ENCODE data around the gene NAALADL2. TPM values are rescaled to one million over a fixed set of nuclear protein-coding genes. Genes with fewer than 3 reads are reported as not detected.

NAALADL2 gene
- total and polyA plus RNA-seq, 4 donors: 0.28 to 4.6 (median 3.1) TPM

DNA sequence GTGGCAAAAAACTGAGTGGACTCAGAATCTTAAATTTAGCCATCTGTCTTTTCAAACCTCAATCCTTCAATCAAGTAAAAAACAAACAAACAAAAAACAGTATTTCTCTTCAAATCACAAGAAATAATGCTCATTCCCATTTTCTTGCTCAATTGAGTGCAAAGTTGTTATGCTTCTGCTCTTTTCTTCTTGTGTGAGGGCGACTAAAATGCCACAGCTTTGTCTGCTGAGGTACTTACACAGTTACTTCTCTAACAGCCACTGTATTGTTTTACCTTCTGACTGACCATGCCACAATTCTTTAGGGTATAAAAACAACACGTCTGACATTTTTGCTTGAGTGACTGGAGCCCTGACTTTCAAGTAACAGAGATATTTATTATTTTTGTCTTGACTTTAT lies 617.4 kb downstream of the NAALADL2 start:
- H3K9me3 ChIP-seq (ENCODE audit: control insufficient read depth in 4 of 4, low read length in 3 of 4): no peaks in the 10 kb centered on the region
- H3K4me3 ChIP-seq (ENCODE audit: low read depth in 1 of 3, low read length in 3 of 3): no peak overlapping the region
- H3K36me3 ChIP-seq (ENCODE audit: control insufficient read depth in 4 of 4, insufficient read depth in 3 of 4, low read depth in 1 of 4, low read length in 3 of 4): no peaks in the 10 kb centered on the region
- no peak for DNase-seq (ENCODE audit: low spot score)
- TF ChIP-seq TAF1 (conservative IDR thresholded peaks at IDR 0.05) (no peak), RXRA (IDR thresholded peaks at IDR 0.05) (no peak), YY1 (IDR thresholded peaks at IDR 0.05) (no peak)
- TF ChIP-seq, protein P1, sequence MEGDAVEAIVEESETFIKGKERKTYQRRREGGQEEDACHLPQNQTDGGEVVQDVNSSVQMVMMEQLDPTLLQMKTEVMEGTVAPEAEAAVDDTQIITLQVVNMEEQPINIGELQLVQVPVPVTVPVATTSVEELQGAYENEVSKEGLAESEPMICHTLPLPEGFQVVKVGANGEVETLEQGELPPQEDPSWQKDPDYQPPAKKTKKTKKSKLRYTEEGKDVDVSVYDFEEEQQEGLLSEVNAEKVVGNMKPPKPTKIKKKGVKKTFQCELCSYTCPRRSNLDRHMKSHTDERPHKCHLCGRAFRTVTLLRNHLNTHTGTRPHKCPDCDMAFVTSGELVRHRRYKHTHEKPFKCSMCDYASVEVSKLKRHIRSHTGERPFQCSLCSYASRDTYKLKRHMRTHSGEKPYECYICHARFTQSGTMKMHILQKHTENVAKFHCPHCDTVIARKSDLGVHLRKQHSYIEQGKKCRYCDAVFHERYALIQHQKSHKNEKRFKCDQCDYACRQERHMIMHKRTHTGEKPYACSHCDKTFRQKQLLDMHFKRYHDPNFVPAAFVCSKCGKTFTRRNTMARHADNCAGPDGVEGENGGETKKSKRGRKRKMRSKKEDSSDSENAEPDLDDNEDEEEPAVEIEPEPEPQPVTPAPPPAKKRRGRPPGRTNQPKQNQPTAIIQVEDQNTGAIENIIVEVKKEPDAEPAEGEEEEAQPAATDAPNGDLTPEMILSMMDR (IDR thresholded peaks at IDR 0.05; ENCODE audit: low read depth, low read length, missing input control): no peak
- no peak overlapping the region for H3K27ac ChIP-seq (ENCODE audit: low read depth in 1 of 2, low read length in 2 of 2)
- no peaks in the 10 kb centered on the region for H3K4me1 ChIP-seq (ENCODE audit: control insufficient read depth in 4 of 4, insufficient read depth in 4 of 4, low read length in 3 of 4)
- no peaks in the 10 kb centered on the region for H3K27me3 ChIP-seq (ENCODE audit: control insufficient read depth in 4 of 4, insufficient read depth in 4 of 4, low read length in 3 of 4)
- 63% methylated on average over 2 of the region's 2 CpGs for WGBS
- no peak overlapping the region for H3K9ac ChIP-seq (ENCODE audit: low read depth in 1 of 2, low read length in 2 of 2)

DNA sequence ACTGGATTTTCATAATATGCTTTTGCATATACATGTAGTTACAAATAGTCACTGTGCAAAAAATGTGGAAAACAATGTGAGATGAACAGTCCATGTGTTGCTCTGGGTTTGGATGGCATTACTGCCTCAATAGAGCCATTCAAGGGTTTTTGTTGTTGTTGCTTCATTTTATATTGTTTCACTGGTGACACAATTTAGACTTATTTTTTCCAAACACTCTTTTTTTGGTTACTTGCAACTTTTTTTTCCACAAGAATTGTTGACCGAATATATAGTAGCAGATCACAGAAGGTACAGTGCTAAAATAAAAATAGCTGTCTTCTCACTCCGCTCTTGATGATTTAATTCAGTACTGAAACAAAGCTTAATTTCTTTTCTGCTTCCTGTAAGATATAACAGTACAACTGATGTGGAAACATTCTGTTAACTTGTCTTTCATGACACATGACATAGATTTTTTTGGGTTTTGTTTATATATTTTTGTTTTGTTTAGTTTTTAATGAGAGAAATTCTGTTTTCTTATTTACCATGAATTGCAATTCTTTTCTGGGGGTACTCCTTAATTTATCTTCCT lies 618.6 kb downstream of the NAALADL2 start:
- TF ChIP-seq JUND (IDR thresholded peaks at IDR 0.05) (no peak), NR2F2 (IDR thresholded peaks at IDR 0.05) (no peak), FOXA1 (IDR thresholded peaks at IDR 0.05) (no peak)
- TF ChIP-seq, protein P2, sequence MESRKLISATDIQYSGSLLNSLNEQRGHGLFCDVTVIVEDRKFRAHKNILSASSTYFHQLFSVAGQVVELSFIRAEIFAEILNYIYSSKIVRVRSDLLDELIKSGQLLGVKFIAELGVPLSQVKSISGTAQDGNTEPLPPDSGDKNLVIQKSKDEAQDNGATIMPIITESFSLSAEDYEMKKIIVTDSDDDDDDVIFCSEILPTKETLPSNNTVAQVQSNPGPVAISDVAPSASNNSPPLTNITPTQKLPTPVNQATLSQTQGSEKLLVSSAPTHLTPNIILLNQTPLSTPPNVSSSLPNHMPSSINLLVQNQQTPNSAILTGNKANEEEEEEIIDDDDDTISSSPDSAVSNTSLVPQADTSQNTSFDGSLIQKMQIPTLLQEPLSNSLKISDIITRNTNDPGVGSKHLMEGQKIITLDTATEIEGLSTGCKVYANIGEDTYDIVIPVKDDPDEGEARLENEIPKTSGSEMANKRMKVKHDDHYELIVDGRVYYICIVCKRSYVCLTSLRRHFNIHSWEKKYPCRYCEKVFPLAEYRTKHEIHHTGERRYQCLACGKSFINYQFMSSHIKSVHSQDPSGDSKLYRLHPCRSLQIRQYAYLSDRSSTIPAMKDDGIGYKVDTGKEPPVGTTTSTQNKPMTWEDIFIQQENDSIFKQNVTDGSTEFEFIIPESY (IDR thresholded peaks at IDR 0.05): no peak
- TF ChIP-seq, protein P3, sequence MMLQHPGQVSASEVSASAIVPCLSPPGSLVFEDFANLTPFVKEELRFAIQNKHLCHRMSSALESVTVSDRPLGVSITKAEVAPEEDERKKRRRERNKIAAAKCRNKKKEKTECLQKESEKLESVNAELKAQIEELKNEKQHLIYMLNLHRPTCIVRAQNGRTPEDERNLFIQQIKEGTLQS (IDR thresholded peaks at IDR 0.05): no peak
- H3K36me3 ChIP-seq (ENCODE audit: control insufficient read depth in 4 of 4, insufficient read depth in 3 of 4, low read depth in 1 of 4, low read length in 3 of 4): no peaks in the 10 kb centered on the region
- H3K27ac ChIP-seq (ENCODE audit: low read depth in 1 of 2, low read length in 2 of 2): no peak overlapping the region
- no peaks in the 10 kb centered on the region for H3K4me1 ChIP-seq (ENCODE audit: control insufficient read depth in 4 of 4, insufficient read depth in 4 of 4, low read length in 3 of 4)
- no peaks in the 10 kb centered on the region for H3K9me3 ChIP-seq (ENCODE audit: control insufficient read depth in 4 of 4, low read length in 3 of 4)
- no peak overlapping the region for H3K4me3 ChIP-seq (ENCODE audit: low read depth in 1 of 3, low read length in 3 of 3)
- no peak for DNase-seq (ENCODE audit: low spot score)
- no peak overlapping the region for H3K9ac ChIP-seq (ENCODE audit: low read depth in 1 of 2, low read length in 2 of 2)
- no peaks in the 10 kb centered on the region for H3K27me3 ChIP-seq (ENCODE audit: control insufficient read depth in 4 of 4, insufficient read depth in 4 of 4, low read length in 3 of 4)
- 82% methylated on average over 2 of the region's 2 CpGs for WGBS

DNA sequence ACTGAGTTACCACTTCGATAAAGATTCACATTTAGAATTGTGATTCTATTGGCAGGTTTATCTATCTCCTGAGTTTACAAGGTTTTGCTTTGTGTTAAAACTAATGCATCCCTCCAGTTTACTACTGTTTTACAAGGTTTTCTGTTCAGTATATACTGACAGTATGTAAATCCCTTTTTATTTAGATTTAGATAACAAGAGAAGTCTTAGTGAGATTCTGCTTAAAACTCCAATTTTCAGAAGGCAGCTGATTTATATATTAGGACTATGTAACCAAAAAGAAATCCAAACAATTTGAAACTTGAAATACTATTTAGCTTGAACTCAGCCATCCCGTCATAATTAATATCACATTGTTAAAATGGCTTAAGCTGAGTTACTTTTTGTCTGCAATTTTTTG lies 619.2 kb downstream of the NAALADL2 start:
- H3K4me3 ChIP-seq (ENCODE audit: low read depth in 1 of 3, low read length in 3 of 3): no peak overlapping the region
- no peaks in the 10 kb centered on the region for H3K4me1 ChIP-seq (ENCODE audit: control insufficient read depth in 4 of 4, insufficient read depth in 4 of 4, low read length in 3 of 4)
- H3K36me3 ChIP-seq (ENCODE audit: control insufficient read depth in 4 of 4, insufficient read depth in 3 of 4, low read depth in 1 of 4, low read length in 3 of 4): no peaks in the 10 kb centered on the region
- H3K27me3 ChIP-seq (ENCODE audit: control insufficient read depth in 4 of 4, insufficient read depth in 4 of 4, low read length in 3 of 4): no peaks in the 10 kb centered on the region
- H3K9ac ChIP-seq (ENCODE audit: low read depth in 1 of 2, low read length in 2 of 2): no peak overlapping the region
- 89% methylated on average over 2 of the region's 2 CpGs for WGBS
- H3K9me3 ChIP-seq (ENCODE audit: control insufficient read depth in 4 of 4, low read length in 3 of 4): no peaks in the 10 kb centered on the region
- no peak for DNase-seq (ENCODE audit: low spot score)
- no peak overlapping the region for H3K27ac ChIP-seq (ENCODE audit: low read depth in 1 of 2, low read length in 2 of 2)
- TF ChIP-seq JUND (IDR thresholded peaks at IDR 0.05): no peak
- TF ChIP-seq HNF4G (IDR thresholded peaks at IDR 0.05): no peak
- TF ChIP-seq, protein P1 (IDR thresholded peaks at IDR 0.05; ENCODE audit: low read depth, low read length, missing input control): no peak
- no peak for TF ChIP-seq NR2F2 (IDR thresholded peaks at IDR 0.05)
- no peak for TF ChIP-seq FOXA1 (IDR thresholded peaks at IDR 0.05)
- no peak for TF ChIP-seq HNF4A (conservative IDR thresholded peaks at IDR 0.05)
- TF ChIP-seq GABPA (IDR thresholded peaks at IDR 0.05 in 1 of 2, conservative IDR thresholded peaks at IDR 0.05 in 1 of 2): no peak
- no peak for TF ChIP-seq RXRA (IDR thresholded peaks at IDR 0.05)
- no peak for TF ChIP-seq EGR1 (IDR thresholded peaks at IDR 0.05; ENCODE audit: low read depth in 2 of 2)
- TF ChIP-seq, protein P2 (IDR thresholded peaks at IDR 0.05): no peak
- TF ChIP-seq, protein P3 (IDR thresholded peaks at IDR 0.05): no peak
- no peak for TF ChIP-seq TAF1 (conservative IDR thresholded peaks at IDR 0.05)

Measured in liver (tissue), 9 donors.